EH (cell line): ENCODE measurements around the gene SDK1.
A peak's percentile ranks its signal among the peaks of the same experiment; 100 is the strongest.

Experiments used
- DNase-seq: peaks from one replicate; pipeline ENCODE4 v3.0.0-alpha.2; 2015; ENCODE audit warnings: low read depth

SDK1 gene

GRCh38 chr7:3300651-3301448, at the start of gene SDK1:
SDK1 (plus strand) TSS chr7:3301252; CDS start chr7:3301587, 335 bp downstream.
- peak; percentile 76 for DNase-seq

DNA sequence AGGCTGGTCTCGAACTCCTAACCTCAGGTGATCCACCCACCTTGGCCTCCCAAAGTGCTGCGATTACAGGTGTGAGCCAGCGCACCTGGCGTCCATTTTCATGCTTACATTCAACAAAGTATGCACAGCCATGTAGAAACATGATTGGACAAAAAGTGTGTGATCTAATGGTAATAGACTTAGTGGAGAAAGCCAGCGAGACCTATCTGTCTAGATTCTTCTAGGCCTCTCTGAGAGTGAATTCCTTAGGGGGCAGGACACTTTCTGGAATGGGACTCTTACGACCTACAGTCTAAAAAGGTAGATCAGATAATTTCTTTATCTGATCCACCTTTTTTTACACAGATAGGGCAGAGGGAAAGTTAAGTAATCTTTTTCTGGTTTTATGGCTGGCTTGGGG, 46.3 kb upstream of the SDK1 start:
- DNase-seq = no peak

DNA sequence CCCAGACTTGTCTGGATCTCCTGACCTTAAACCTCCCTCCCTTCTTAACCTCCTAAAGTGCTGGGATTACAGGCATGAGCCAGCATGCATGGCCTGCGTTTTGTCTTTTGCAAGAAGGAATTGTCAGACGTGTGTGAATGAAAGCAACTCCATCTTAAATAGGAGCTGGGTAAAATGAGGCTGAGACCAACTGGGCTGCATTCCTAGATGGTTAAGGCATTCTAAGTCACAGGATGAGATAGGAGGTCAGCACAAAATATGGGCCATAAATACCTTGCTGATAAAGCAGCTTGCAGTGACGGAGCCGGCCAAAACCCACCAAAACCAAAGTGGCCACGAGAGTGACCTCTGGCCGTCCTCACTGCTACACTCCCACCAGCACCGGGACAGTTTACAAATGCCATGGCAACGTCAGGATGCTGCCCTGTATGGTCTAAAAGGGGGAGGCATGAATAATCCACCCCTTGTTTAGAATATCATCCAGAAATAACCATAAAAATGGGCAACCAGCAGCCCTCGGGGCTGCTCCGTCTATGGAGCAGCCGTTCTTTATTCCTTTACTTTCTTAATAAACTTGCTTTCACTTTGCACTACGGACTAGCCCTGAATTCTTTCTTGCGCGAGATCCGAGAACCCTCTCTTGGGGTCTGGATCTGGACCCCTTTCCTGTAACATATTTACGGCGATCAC, 41.2 kb upstream of the SDK1 start:
- no peak for DNase-seq

DNA sequence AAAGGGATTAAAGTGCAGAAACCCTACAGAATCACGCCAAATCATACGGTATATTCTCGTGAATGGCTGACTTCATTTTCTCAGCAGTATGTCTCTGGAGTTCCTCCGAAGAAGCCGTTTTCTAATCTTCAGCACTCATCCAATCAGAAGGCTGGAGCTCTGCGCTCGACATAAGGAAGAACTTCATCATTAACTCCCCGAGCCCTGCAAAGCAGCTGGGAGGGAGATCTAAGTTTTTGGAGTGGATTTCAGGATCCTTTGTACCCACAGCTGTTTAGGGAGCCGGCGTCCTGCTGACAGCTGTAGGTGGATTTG, 40.7 kb upstream of the SDK1 start:
- DNase-seq = peak; percentile 38

DNA sequence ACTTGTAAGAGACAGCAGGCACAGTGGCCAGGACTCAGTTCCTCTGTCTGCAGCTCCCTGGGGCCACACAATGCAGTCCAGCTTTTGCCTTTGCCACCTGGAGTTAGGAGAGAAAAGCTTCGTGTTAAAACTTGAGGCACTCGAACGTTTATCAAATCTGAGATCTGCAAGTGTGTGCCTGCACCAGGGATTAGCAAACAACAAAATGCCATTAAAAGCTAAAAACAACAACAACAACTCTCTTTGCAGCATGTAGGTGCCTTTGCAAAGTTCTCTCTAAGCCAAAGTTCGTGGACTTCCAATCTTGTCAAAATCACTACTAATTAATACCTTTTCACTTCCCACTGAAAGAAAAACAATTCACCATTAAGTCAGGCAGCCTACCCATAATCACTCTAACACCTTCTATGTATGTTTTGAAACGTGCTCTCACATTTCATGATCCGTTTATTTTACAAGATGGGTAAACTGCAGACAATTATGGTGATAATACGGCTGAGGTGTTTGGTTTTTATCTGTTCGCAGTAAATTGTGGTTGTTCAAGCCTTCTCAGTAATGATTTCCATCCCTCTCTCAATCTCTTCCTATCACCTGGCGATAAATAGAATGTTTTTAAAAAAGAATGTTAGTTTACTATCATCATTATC, 36.2 kb upstream of the SDK1 start:
- DNase-seq = no peak

- DNase-seq = no peak
Measured at GRCh38 chr7:3265388-3265787, 35.7 kb upstream of the SDK1 start.

- no peak for DNase-seq
Measured at GRCh38 chr7:3266240-3266639, 34.8 kb upstream of the SDK1 start.

DNA sequence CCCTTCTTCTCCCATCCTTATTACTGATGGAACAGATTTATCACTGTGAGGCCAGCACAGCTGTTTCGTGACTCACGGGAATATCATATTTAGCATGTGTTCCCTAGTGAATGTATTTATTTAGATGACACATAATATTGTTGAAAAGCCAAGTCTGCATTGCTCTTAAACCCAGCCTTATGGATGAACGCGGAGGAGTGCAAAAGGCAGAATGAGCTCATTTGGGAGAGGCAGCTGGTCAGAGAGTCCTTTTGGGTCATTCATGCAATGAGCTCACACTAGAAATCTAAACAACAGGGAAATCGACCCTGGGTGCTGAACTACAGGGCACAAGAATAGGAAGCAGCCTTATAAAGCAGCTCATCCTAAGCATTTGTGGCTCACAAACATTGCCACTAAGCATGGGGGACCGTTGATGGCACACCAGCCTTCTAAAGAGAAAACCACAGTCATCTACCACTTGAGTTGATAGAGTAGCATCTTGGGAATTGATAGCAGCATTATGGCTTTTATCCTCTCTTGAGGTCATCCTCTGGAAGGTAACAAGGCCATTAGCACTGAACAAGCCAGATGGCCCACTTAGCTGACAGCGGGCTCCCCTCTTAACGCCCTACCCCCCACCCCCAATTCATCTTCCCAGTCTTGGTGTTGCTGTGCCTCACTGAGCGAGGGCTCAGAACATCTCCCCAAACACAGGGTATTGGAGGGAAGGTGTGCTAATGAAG, 32.9 kb upstream of the SDK1 start:
- DNase-seq = peak; percentile 9

DNA sequence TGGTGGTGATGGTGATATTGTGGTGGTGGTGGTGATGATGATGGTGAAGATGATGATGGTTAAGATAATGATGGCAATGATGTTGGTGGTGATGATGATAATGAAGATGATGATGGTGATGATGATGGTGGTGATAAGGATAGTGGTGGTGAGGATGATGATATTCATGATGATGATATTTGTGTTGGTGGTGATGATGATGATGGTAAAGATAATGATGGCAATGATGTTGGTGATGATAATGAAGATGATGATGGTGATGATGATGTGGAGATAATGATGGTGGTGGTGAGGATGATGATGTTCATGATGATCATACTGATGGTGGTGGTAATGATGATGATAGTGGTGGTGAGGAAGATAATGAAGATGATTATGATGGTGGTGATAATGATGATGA, 30.7 kb upstream of the SDK1 start:
- DNase-seq = no peak

DNA sequence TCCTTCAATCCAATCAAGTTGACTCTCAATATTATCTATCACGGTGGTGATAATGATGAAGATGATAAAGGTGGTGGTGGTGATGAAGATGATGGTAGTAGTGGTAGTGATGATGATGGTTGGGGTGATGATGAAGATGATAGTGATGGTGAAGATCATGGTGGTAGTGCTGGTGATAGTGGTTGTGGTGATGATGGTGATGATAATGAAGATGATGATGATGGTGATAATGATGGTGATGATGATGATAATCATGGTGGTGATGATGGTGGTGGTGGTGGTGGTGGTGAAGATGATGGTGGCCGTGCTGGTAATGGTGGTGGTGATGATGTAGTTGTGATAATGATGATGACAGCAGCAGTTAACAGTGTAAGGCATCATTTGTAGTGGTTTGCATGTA, 29.8 kb upstream of the SDK1 start:
- DNase-seq = no peak

GRCh38 chr7:3272691-3273141, 28.3 kb upstream of the SDK1 start:
- no peak for DNase-seq

DNA sequence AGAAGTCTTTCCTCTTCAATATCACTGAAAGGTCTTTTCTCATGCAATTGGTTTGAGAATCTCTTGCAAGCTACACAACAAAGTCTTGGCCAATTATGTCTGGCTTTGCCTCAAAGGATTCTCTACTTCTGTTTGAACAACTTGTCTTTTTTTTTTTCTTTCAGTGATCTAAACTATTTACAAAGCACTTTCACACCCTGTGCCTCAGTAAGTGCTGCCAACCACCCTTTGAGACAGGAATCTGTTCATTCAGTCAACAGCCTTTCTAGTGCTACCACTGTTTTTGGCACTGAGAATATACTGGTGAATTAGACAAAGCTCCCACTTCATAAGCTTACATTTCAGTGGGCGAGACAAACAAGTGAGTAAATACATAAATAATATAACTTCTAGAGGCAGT, 26.9 kb upstream of the SDK1 start:
- DNase-seq = no peak

DNA sequence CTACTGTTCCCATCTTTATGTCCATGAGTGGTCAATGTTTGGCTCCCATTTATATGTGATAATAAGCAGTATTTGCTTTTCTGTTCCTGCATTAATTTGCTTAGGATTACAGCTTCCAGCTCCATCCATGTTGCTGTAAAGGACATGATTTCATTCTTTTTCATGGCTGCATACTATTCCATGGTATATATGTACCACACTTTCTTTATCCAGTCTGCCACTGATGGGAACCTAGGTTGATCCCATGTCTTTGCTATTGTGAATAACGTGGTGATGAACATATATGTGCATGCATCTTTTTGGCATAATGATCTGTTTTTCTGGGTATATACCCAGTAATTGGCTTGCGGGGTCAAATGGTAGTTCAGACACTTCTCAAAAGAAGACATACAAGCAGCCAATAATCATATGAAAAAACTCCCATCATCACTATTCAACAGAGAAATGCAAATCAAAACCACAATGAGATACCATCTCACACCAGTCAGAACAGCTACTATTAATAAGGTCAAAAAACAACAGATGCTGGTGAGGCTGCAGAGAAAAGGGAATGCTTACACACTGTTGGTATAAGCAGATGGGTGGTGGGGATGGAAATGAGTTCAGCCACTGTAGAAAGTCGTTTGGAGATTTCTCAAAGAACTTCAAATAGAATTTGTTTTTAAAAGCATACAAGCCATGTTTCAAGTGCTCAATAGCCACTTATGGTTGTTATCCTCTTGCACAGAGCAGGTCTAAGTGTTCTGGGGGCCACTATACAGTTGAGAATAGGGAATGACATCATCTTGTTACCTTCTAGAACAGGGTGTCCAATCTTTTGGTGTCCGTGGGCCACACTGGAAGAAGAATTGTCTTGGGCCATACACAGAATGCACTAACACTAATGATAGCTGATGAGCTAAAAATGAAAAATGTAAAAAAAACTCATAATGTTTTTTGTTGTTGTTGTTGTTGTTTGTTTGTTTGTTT, 23.2 kb upstream of the SDK1 start:
- no peak for DNase-seq

- no peak for DNase-seq
Measured at GRCh38 chr7:3279147-3279818, 21.8 kb upstream of the SDK1 start.

DNA sequence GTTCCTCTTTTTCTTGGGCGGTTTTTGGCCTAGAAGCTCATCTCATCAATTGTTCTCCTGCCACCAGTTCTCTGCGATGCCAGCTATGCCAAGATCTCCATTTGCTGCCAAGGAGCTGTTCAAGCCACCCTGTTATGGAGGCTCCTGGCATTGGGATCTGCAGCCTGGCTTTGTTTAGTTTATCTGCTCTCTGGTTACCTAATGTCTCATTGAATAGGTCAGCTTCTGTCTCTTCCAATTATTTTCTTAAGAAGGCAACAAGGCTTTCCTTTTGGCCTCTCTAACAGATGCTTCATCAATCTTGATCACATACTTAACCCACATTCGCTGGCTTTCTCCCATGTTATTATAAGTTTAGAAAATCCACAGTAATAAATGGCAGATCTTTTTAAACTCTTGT, 20.6 kb upstream of the SDK1 start:
- no peak for DNase-seq

DNA sequence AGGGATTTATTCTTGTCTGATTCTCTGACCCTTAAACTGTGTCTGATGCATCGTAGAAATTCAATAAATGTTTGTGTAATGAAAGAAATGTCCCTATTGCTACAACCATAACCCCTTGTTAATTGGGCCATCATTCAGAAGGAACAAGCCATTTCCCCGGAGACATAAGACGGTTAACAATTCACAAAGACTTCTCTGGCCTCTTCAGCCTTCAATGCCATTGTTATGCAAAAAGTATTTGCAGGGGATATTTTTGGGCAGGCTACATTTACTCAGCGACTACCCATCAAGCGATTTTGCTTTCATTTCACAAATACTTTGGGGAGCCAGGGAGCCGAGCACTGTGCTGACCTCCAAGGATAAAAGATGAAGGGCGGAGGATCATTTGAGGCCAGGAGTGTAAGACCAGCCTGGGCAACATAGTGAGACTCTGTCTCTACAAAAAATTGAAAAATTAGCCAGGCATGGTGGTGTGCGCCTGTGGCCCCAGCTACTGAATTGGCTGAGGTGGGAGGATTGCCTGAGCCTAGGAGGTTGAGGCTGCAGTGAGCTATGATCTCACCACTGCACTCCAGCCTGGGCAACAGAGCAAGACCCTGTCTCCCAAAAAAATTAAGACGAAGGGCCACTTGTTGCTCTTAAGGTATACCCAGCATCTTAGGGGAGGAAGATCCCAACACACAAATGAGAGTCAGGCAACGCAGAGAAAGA, 20.0 kb upstream of the SDK1 start:
- no peak for DNase-seq

DNA sequence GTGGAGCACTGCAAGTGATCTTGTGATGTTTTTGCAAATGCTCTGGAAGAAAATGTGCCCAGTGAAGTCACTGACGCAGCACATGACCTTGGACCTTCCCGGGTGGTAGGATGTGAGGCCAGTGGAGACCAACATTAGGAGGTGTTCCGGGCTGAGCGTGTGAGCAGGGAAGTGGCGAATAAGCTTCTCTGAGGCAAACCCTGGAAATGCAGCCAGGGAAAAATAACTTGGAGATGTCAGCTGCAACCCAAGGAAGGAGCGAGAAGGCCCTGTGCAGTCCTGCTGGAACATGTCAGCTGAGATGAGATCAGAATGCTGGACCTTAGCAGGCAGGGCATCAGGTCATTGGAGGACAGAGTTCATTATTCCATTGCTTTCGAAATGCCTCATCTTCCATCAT, 18.6 kb upstream of the SDK1 start:
- DNase-seq = no peak

DNA sequence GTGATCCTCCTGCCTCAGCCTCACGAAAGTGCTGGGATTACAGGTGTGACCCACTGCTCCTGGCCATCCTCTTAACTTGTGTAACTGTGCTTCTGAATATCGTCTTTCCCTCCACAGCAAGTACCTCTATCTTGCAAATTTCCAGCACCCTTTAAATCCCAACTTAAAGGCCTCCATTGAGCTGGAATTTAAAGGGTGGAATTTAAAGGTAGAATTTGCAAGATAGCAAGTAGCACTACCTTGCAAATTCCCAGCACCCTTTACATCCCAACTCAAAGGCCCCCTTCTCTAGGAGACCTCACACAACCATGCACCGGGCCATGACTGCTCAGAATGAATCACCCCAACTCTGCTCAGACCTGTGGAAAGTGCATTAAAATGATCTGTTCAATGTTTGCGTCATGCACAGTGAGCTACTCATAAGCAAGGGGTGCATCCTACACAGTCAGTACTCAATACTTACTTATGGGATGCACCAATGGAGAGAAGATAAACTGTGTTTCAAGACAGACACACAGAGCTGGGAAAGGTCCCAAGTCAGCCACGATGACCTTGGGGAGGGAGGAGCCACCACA, 17.8 kb upstream of the SDK1 start:
- DNase-seq = no peak

DNA sequence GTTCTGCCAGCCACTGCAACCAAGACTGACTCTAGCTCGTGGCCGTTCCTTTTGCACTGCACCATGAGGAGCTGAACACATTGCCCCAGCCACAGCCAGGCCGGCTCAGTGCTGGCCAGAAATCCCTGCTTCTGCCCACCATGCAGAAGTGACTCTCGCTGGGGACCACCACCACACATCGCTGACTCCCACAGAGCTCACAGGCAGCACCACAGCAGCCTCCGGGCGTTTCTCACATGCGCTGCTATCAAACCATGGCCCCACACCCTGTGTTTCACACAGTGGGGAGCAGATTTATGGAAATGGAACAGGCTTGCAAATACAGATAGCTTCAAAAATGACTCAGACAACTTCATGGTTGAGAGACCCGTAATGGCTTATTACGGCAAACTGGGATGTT, 15.4 kb upstream of the SDK1 start:
- no peak for DNase-seq

GRCh38 chr7:3289996-3290395, 11.1 kb upstream of the SDK1 start:
- DNase-seq = no peak
